HepG2 (cell line): Measurements from ENCODE around the gene ZDHHC14. TPM values are rescaled to one million over a fixed set of nuclear protein-coding genes. Genes with fewer than 3 reads are reported as not detected.

ENCODE experiments used
- ATAC-seq: fragments of 200-7000 bp; cut with Tn5 transposase; 3 replicates; pipeline ENCODE4 v1.9.1; 2020; ENCODE audit warnings: mild to moderate bottlenecking, moderate library complexity
- BruUV-seq: library from RNA; stranded (reverse); fragments of 400-500 nt; replicated peaks from 2 replicates; lab custom pipeline; 2021; lab: Mats Ljungman, UMichigan
- CTCF ChIA-PET: fragments of 300-600 bp; formaldehyde crosslinking; extraction: SDS; loops from one replicate; lab custom pipeline; 2021; ENCODE audit warnings: low total read pairs, inconsistent platforms, low intra/inter-chr PET ratio; lab: Yijun Ruan, JAX
- POLR2A ChIA-PET: fragments of 350-600 bp; sonication (Branson Sonifier 250); formaldehyde crosslinking; loops from one replicate; lab custom pipeline; 2020; ENCODE audit warnings: antibody characterized with exemption, inconsistent platforms; lab: Yijun Ruan, JAX
- DNase-seq: peaks from one replicate; pipeline ENCODE4 v3.0.0-alpha.2; 2015; ENCODE audit warnings: low spot score
- FAIRE-seq: peaks from 3 replicates; lab custom pipeline; 2011; peaks lifted over from hg19 to GRCh38; lab: Jason Lieb, UNC
- H2AFZ ChIP-seq: one replicate; pipeline ENCODE4 v1.6.1; 2011; ENCODE audit warnings: low read length, inconsistent platforms
- H3K27ac ChIP-seq: fragments of 300-600 bp; 3 replicates; pipeline ENCODE4 v1.8.0; 2011; ENCODE audit warnings: mixed run types, mild to moderate bottlenecking, mixed read lengths, low read length, inconsistent platforms; ENCODE audit not compliant: insufficient read depth; ENCODE audit errors: extremely low read length
- H3K27me3 ChIP-seq, 2 experiments: fragments of 200-600 bp in 1 of 2; 2 replicates in 1 of 2; 3 replicates in 1 of 2; pipeline versions ENCODE4 v1.6.0 to v1.8.0; 2011; ENCODE audit warnings: low read length in 2 of 2, mild to moderate bottlenecking in 2 of 2, moderate library complexity in 2 of 2, inconsistent platforms in 1 of 2; ENCODE audit not compliant: insufficient read depth in 2 of 2, control insufficient read depth in 1 of 2
- H3K36me3 ChIP-seq, 2 experiments: fragments of 200-600 bp in 1 of 2; replicated peaks in 1 of 2; 2 replicates in 1 of 2; 3 replicates in 1 of 2; pipeline versions ENCODE4 v1.5.1 to v1.8.0; 2011; ENCODE audit warnings: low read length in 2 of 2, inconsistent platforms in 1 of 2; ENCODE audit not compliant: insufficient read depth in 2 of 2, control insufficient read depth in 1 of 2
- H3K4me1 ChIP-seq: 2 replicates; pipeline ENCODE4 v1.5.1; 2012; ENCODE audit warnings: low read length, inconsistent platforms; ENCODE audit not compliant: insufficient read depth
- H3K4me2 ChIP-seq: 2 replicates; pipeline ENCODE4 v1.6.0; 2011; ENCODE audit warnings: low read depth, low read length, inconsistent platforms
- H3K4me3 ChIP-seq, 3 experiments: fragments of 200-600 bp in 1 of 3; sonication (generic), shearing (Covaris generic) in 1 of 3; replicated peaks in 1 of 3; 2 replicates each; pipeline ENCODE4 v1.5.1; 2011 to 2016; ENCODE audit warnings: low read length in 3 of 3, inconsistent platforms in 2 of 3, low read depth in 2 of 3, mild to moderate bottlenecking in 2 of 3, control low read depth in 1 of 3, mixed read lengths in 1 of 3; ENCODE audit not compliant: insufficient read depth in 1 of 3
- H3K79me2 ChIP-seq: one replicate; pipeline ENCODE4 v1.6.1; 2011; ENCODE audit warnings: low read length, inconsistent platforms; ENCODE audit not compliant: insufficient read depth
- H3K9ac ChIP-seq: 2 replicates; pipeline ENCODE4 v1.6.0; 2011; ENCODE audit warnings: mild to moderate bottlenecking, low read depth, low read length, inconsistent platforms; ENCODE audit not compliant: insufficient read depth
- H3K9me3 ChIP-seq: 2 replicates; pipeline ENCODE4 v1.5.1; 2012; ENCODE audit warnings: mild to moderate bottlenecking, low read length
- H4K20me1 ChIP-seq: 2 replicates; pipeline ENCODE4 v1.6.0; 2011; ENCODE audit warnings: inconsistent platforms, mild to moderate bottlenecking, low read length, moderate library complexity; ENCODE audit not compliant: insufficient read depth
- ARHGAP35 ChIP-seq: sonication (generic); formaldehyde crosslinking; IDR thresholded peaks from 2 replicates; pipeline ENCODE4 v1.9.0; 2022; ENCODE audit warnings: mild to moderate bottlenecking, inconsistent platforms, moderate library complexity, missing genetic modification reagents, borderline replicate concordance
- FOXK2 ChIP-seq: fragments of 450-650 bp; IDR thresholded peaks from 2 replicates; pipeline ENCODE4 v1.6.1; 2016
- GATAD1 ChIP-seq: IDR thresholded peaks from 2 replicates; pipeline ENCODE4 v1.6.1; 2016; ENCODE audit warnings: missing genetic modification reagents, missing compliant biosample characterization
- TBL1XR1 ChIP-seq: fragments of 150-350 bp; IDR thresholded peaks from 2 replicates; pipeline ENCODE4 v1.6.1; 2014; ENCODE audit warnings: borderline replicate concordance, low read length; ENCODE audit not compliant: partially characterized antibody
- YEATS4 ChIP-seq: sonication (generic); formaldehyde crosslinking; IDR thresholded peaks from 2 replicates; pipeline ENCODE4 v1.4.0; 2020; ENCODE audit warnings: missing genetic modification reagents, borderline replicate concordance
- ZFP37 ChIP-seq: sonication (generic); formaldehyde crosslinking; IDR thresholded peaks from 2 replicates; pipeline ENCODE4 v1.4.0; 2020; ENCODE audit warnings: missing genetic modification reagents, borderline replicate concordance
- ZNF232 ChIP-seq: sonication (generic); formaldehyde crosslinking; IDR thresholded peaks from 2 replicates; pipeline ENCODE4 v1.4.0; 2020; ENCODE audit warnings: missing genetic modification reagents, borderline replicate concordance
- ZNF317 ChIP-seq: sonication (generic); formaldehyde crosslinking; IDR thresholded peaks from 2 replicates; pipeline ENCODE4 v1.5.0; 2020; ENCODE audit warnings: mild to moderate bottlenecking, missing genetic modification reagents
- ZNF382 ChIP-seq: sonication (generic); formaldehyde crosslinking; IDR thresholded peaks from 2 replicates; pipeline ENCODE4 v1.5.0; 2020; ENCODE audit warnings: missing genetic modification reagents, mild to moderate bottlenecking, borderline replicate concordance
- ZNF772 ChIP-seq: sonication (generic); formaldehyde crosslinking; IDR thresholded peaks from 2 replicates; pipeline ENCODE4 v1.5.0; 2020; ENCODE audit warnings: mild to moderate bottlenecking, missing genetic modification reagents
- ZNF782 ChIP-seq: sonication (generic); formaldehyde crosslinking; IDR thresholded peaks from 2 replicates; pipeline ENCODE4 v1.4.0; 2020; ENCODE audit warnings: missing genetic modification reagents, mild to moderate bottlenecking, borderline replicate concordance
- WGBS: methylation state at CpG from one replicate; pipeline ENCODE4 v1.1.6; 2017; ENCODE audit warnings: low lambda C conversion rate; 5-methylcytosine and 5-hydroxymethylcytosine counted together
- in situ Hi-C: cut with HindIII; loops from 2 replicates; pipeline ENCODE4 v1.10.0; 2017; ENCODE audit warnings: low pct_unique_long_range_greater_than_20kb; ENCODE audit not compliant: extremely low pct_ligation_motif_present
- intact Hi-C: fragments of 100-400 bp; cut with micrococcal nuclease; formaldehyde crosslinking; loops from one replicate; pipeline ENCODE4 v1.10.0; 2022; ENCODE audit not compliant: unreplicated experiment
- polyA plus RNA-seq, 8 experiments: library from polyadenylated mRNA; depleted of rRNA in 3 of 8; stranded (reverse) in 7 of 8; unstranded in 1 of 8; fragments of >200 nt; fragmentation: Illumina TruSeq in 4 of 8; extraction: Trizol in 4 of 8; gene quantifications; 2 replicates each; pipeline versions ENCODE4 v1.2.1 to v1.2.3, GENCODE V29; 2011 to 2016; ENCODE audit warnings: low read depth in 4 of 8, missing spikeins in 1 of 8, mixed read lengths in 1 of 8; ENCODE audit not compliant: insufficient read depth in 1 of 8
- total RNA-seq, 5 experiments: library from RNA; depleted of rRNA; stranded (reverse); fragments of >200 nt; fragmentation: Illumina TruSeq; extraction: Trizol; gene quantifications; 2 replicates each; pipeline ENCODE4 v1.2.3, GENCODE V29; 2016; ENCODE audit warnings: low read depth in 1 of 5
- TF ChIP-seq, protein P1 (sequence below): sonication (generic); formaldehyde crosslinking; IDR thresholded peaks from 2 replicates; pipeline ENCODE4 v1.8.1; 2023; ENCODE audit warnings: mild to moderate bottlenecking, inconsistent platforms, moderate library complexity, missing genetic modification reagents, borderline replicate concordance
- TF ChIP-seq, protein P2 (sequence below): sonication (generic); formaldehyde crosslinking; IDR thresholded peaks from 2 replicates; pipeline ENCODE4 v1.4.0; 2020; ENCODE audit warnings: mild to moderate bottlenecking, missing genetic modification reagents
- TF ChIP-seq, protein P3 (sequence below): sonication (generic); formaldehyde crosslinking; IDR thresholded peaks from 2 replicates; pipeline ENCODE4 v1.9.0; 2022; ENCODE audit warnings: low read depth, missing genetic modification reagents
- TF ChIP-seq, protein P4 (sequence below): sonication (generic); formaldehyde crosslinking; IDR thresholded peaks from 2 replicates; pipeline ENCODE4 v1.5.1; 2020; ENCODE audit warnings: mild to moderate bottlenecking, moderate library complexity, missing genetic modification reagents
- TF ChIP-seq, protein P5 (sequence below): IDR thresholded peaks from 2 replicates; pipeline ENCODE4 v1.6.1; 2016; ENCODE audit warnings: missing genetic modification reagents, missing compliant biosample characterization

Gene ZDHHC14
- total and polyA plus RNA-seq, 2 of the 13 experiments (the other 11 are each of a cell fraction or from before 2014, with no cell fraction given), result 3.7 to 9.5 TPM

DNA sequence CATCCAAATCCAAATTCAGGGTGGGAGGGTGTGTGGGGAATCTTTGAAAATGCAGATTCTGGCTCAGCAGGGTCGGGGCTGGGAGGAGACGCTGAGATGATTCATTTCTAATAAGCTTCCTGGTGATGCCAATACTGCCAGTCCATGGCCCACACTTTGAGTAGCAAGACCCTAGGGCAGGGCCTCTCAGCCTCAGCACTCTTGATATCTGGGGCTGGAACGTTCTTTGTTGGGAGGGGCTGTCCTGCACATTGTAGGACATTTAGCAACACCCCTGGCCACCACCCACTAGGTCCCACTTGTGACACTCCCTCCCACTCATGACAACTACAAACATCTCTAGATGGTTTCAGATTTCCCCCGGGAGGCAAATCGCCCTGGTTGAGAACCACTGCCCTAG, 191.0 kb downstream of the ZDHHC14 start:
- CTCF ChIA-PET, result no interaction called here
- no peak for TF ChIP-seq TBL1XR1
- no peak for TF ChIP-seq FOXK2
- TF ChIP-seq GATAD1 (CRISPR knock-in tag), result no peak
- TF ChIP-seq, protein P1, sequence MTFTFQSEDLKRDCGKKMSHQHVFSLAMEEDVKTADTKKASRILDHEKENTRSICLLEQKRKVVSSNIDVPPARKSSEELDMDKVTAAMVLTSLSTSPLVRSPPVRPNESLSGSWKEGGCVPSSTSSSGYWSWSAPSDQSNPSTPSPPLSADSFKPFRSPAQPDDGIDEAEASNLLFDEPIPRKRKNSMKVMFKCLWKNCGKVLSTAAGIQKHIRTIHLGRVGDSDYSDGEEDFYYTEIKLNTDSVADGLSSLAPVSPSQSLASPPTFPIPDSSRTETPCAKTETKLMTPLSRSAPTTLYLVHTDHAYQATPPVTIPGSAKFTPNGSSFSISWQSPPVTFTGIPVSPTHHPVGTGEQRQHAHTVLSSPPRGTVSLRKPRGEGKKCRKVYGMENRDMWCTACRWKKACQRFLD (CRISPR knock-in tag), result no peak
- TF ChIP-seq, protein P2, sequence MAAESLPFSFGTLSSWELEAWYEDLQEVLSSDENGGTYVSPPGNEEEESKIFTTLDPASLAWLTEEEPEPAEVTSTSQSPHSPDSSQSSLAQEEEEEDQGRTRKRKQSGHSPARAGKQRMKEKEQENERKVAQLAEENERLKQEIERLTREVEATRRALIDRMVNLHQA, result no peak
- TF ChIP-seq, protein P3, sequence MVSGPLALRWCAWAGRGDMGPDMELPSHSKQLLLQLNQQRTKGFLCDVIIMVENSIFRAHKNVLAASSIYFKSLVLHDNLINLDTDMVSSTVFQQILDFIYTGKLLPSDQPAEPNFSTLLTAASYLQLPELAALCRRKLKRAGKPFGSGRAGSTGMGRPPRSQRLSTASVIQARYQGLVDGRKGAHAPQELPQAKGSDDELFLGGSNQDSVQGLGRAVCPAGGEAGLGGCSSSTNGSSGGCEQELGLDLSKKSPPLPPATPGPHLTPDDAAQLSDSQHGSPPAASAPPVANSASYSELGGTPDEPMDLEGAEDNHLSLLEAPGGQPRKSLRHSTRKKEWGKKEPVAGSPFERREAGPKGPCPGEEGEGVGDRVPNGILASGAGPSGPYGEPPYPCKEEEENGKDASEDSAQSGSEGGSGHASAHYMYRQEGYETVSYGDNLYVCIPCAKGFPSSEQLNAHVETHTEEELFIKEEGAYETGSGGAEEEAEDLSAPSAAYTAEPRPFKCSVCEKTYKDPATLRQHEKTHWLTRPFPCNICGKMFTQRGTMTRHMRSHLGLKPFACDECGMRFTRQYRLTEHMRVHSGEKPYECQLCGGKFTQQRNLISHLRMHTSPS (CRISPR knock-in tag), result no peak
- TF ChIP-seq, protein P4, sequence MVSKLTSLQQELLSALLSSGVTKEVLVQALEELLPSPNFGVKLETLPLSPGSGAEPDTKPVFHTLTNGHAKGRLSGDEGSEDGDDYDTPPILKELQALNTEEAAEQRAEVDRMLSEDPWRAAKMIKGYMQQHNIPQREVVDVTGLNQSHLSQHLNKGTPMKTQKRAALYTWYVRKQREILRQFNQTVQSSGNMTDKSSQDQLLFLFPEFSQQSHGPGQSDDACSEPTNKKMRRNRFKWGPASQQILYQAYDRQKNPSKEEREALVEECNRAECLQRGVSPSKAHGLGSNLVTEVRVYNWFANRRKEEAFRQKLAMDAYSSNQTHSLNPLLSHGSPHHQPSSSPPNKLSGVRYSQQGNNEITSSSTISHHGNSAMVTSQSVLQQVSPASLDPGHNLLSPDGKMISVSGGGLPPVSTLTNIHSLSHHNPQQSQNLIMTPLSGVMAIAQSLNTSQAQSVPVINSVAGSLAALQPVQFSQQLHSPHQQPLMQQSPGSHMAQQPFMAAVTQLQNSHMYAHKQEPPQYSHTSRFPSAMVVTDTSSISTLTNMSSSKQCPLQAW (CRISPR knock-in tag), result no peak
- TF ChIP-seq YEATS4 (CRISPR knock-in tag), result no peak
- TF ChIP-seq ZNF782 (CRISPR knock-in tag), result no peak
- no peak for TF ChIP-seq ZNF772 (CRISPR knock-in tag)
- no peak for TF ChIP-seq ZFP37 (CRISPR knock-in tag)
- no peak for TF ChIP-seq ZNF317 (CRISPR knock-in tag)
- TF ChIP-seq, protein P5, sequence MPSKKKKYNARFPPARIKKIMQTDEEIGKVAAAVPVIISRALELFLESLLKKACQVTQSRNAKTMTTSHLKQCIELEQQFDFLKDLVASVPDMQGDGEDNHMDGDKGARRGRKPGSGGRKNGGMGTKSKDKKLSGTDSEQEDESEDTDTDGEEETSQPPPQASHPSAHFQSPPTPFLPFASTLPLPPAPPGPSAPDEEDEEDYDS (CRISPR knock-in tag), result no peak
- TF ChIP-seq ZNF382 (CRISPR knock-in tag), result no peak
- no peak for TF ChIP-seq ARHGAP35 (CRISPR knock-in tag)
- no peak for TF ChIP-seq ZNF232
- no TSS peak for BruUV-seq

More for the DNA sequence above, 191.0 kb downstream of the ZDHHC14 start:
- Histone ChIP-seq H3K79me2 (no peaks in the 10 kb centered on the region), H3K9ac (no peak overlapping the region), H4K20me1 (no peaks in the 10 kb centered on the region), H3K4me2 (no peak overlapping the region), H3K4me3 (no peak overlapping the region), H3K4me1 (peaks cover 24% of the 10 kb centered on the region), H3K9me3 (peaks cover 9% of the 10 kb centered on the region), H3K27ac (no peak overlapping the region), H3K27me3 (no peaks in the 10 kb centered on the region), H2AFZ (no peak overlapping the region), H3K36me3 (no peaks in the 10 kb centered on the region)
- WGBS, result 94% methylated on average over 5 of the region's 5 CpGs
- no peak for ATAC-seq
- no peak for FAIRE-seq
- intact Hi-C loops, result no loop called here
- no peak for DNase-seq
- in situ Hi-C loops, result no loop called here
- POLR2A ChIA-PET, result interaction anchor here (1.9 to 3.0 kb wide), 2 partner anchors 15 to 41 kb away, joined by 8 to 13 read pairs; no protein-coding TSS in a partner anchor
